A549 treated with ZK216348 at 1 μM for 4 hours (cell line): ENCODE measurements around the gene RANBP10. TPM values are rescaled to one million over a fixed set of nuclear protein-coding genes. Genes with fewer than 3 reads are reported as not detected.

Experiments used
- total RNA-seq: library from RNA; stranded (reverse); fragments of 200-300 nt; extraction: Qiagen RNA extraction; gene quantifications from 5 replicates; pipeline ENCODE4 v1.2.3, GENCODE V29; 2022; ENCODE audit warnings: low read depth

Gene RANBP10
- total RNA-seq = 6.7 to 10.7 TPM (median 9.7 TPM) in 5 replicates

DNA sequence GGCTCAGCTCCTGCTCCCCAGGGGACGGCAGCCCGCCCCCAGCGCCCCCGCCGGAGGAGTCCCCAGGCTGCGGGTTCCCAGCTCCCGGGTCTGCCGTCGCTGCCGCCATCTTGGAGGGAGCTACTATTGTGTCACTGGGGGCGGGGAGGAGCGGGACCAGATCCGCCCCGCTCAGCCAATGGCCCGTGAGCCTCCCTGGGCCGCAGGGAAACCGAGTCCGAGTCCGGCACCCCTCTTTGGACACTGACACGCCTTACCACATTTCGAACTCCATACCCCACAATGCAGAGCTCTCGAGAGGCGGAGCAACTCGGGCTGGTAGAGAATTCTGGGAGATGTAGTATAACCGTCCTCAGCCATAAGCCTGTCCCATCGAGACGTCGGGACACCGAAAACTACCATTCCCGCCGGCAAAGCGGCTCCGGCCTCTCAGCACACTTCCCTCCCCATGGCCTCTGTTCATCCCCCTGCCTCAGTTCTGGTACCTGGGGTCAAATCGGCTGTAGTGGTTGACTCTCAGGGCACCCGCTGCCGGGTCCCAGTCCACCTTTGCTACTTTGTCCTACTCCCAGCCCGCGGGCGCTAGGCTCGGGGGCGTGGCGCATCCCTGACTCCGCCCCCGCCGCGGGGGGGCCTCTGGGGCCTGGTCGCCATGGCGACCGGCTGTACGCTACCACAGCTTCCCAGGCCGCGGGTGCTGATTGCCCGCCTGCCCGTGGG is at the start of gene RANBP10, which contains the start of gene TSNAXIP1:
TSS of gene RANBP10 (minus strand) at position 133 of the 720 bp plus-strand sequence. CDS start at position 109, 24 bp downstream.
TSS of gene TSNAXIP1 (plus strand) at position 462 of the 720 bp plus-strand sequence. CDS start 261 bp downstream, outside the sequence.

DNA sequence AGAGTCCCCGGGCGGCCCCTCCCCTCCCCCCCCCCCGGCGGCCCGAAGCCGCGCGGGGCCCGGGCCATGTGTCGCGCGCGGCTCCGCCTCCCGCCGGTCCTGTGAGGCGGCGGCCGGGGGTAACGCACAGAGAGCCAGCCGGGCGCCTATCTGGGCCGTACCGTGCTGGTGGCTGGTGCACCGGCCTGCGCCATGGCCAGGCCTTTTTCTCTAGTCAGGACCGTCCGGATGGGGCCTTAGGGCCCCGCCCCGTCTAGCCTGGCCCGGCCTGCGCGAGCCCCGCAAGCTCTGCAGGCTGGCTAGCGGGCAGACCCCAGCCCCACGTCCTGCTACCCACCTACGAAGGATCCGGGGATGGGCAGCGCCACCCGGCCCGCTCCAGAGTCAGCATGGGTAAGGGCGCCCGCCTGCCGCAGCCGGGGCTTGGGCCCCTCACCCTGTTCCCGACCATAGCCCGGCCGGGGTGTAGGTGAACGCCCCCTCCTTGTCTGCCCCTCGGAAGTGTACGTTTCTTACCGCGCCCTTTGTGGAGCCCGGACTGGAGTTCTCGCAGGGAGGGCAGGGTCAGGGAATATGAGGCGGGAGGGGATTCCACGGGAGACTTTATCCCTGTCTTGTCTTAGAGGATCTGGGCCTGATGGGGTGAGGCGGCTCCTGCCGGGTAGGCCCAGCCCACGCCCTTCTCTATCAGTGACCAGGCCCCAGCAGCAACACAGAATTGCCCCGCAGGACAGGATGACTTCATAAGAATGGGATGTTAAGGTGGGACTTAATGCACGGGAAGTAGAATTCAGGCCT is 40.9 kb upstream of the RANBP10 start, which contains the start of gene CENPT:
TSS of gene CENPT (minus strand) at position 630 of the 798 bp plus-strand sequence. CDS start 13,834 bp downstream, outside the sequence.

GRCh38 chr16:67846320-67847063 is 40.1 kb upstream of the RANBP10 start, which contains the start of gene NUTF2:
Gene NUTF2 (plus strand): TSS chr16:67846933. CDS start chr16:67865131, 18,198 bp downstream.

GRCh38 chr16:67841816-67842508 is 35.6 kb upstream of the RANBP10 start, which contains the start of gene THAP11:
Gene THAP11 (plus strand): TSS chr16:67842320. CDS start chr16:67842555, 235 bp downstream.

DNA sequence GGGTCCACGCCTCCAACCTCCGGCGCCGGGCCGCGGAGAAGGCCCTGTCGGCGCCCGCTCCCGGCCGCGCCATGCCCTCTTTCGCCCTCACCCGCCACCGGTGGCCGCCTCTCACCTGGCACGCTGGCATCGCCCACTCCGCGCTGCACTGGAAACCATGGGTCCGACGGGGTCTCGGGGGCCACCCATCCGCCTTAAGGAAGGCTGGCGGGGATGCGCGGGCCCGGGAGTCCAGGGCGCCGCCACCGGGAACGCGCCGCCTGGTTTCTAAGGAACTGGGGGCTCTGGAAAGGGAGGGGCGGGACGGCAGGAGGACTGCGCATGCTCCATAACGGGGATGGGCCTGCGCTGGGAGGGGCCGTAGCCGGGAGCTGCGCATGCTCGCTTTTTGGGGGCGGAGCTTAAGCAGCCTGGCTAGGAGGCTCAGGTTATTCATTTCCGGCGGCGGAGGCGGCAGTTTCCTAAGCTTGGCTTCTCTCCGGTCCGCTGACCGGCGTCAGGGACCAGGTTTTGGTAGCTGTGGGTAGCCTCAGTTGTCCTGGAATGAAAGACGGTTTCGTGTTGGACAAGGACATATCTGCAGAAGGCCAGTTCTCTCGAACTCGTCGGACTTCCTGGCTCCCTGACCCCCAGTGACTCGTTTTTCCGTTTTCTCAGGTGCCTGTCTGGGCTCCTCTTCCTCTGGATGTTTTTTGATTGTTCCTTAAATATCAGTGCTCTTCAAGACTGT is 87.1 kb downstream of the RANBP10 start, which contains the start of gene GFOD2:
TSS of gene GFOD2 (minus strand) at position 269 of the 730 bp plus-strand sequence. CDS start 33,601 bp downstream, outside the sequence.

Other genes starting within 250 kb of the RANBP10 start
- 34.2 to 38.7 TPM (median 36.1 TPM) in 5 replicates for gene CTCF, start 244.0 kb downstream of the RANBP10 start, total RNA-seq
- 1.1 to 2.4 TPM (median 2.3 TPM) in 5 replicates for gene CARMIL2, start 161.4 kb downstream of the RANBP10 start, total RNA-seq
- 25.0 to 37.0 TPM (median 35.2 TPM) in 5 replicates for gene ACD, start 146.3 kb downstream of the RANBP10 start, total RNA-seq
- gene PARD6A, start 145.6 kb downstream of the RANBP10 start, total RNA-seq = 1.2 to 2.6 TPM (median 1.8 TPM) in 5 replicates
- gene ENKD1, start 139.8 kb downstream of the RANBP10 start, total RNA-seq = 5.7 to 12.5 TPM (median 9.6 TPM) in 5 replicates
- gene C16orf86, start 139.7 kb downstream of the RANBP10 start, total RNA-seq = 0.45 TPM in 1 of 5 replicates, not detected in the others
- gene GFOD2, start 87.2 kb downstream of the RANBP10 start, total RNA-seq = 14.0 to 18.3 TPM (median 17.5 TPM) in 5 replicates
- 0.32 to 0.86 TPM (median 0.43 TPM) in 5 replicates for gene TSNAXIP1, start 329 bp upstream of the RANBP10 start, total RNA-seq
- 25.2 to 46.3 TPM (median 44.5 TPM) in 5 replicates for gene THAP11, start 35.8 kb upstream of the RANBP10 start, total RNA-seq
- gene NUTF2, start 40.4 kb upstream of the RANBP10 start, total RNA-seq = 230 to 282 TPM (median 237 TPM) in 5 replicates
- gene CENPT, start 41.1 kb upstream of the RANBP10 start, total RNA-seq = 21.4 to 32.5 TPM (median 28.4 TPM) in 5 replicates
- gene EDC4, start 66.5 kb upstream of the RANBP10 start, total RNA-seq = 43.1 to 69.7 TPM (median 65.1 TPM) in 5 replicates
- 0.33 TPM in 1 of 5 replicates, not detected in the others for gene NRN1L, start 78.3 kb upstream of the RANBP10 start, total RNA-seq
- 10.1 to 16.5 TPM (median 14.3 TPM) in 5 replicates for gene PSKH1, start 86.7 kb upstream of the RANBP10 start, total RNA-seq
- 1.0 to 2.5 TPM (median 1.4 TPM) in 5 replicates for gene CTRL, start 125.3 kb upstream of the RANBP10 start, total RNA-seq
- gene PSMB10, start 130.3 kb upstream of the RANBP10 start, total RNA-seq = 34.4 to 55.4 TPM (median 47.8 TPM) in 5 replicates
- gene LCAT, start 137.6 kb upstream of the RANBP10 start, total RNA-seq = 9.0 to 15.1 TPM (median 12.4 TPM) in 5 replicates
- gene SLC12A4, start 162.1 kb upstream of the RANBP10 start, total RNA-seq = 18.1 to 35.6 TPM (median 31.6 TPM) in 5 replicates
- gene DPEP3, start 173.9 kb upstream of the RANBP10 start, total RNA-seq = not detected in 5 replicates
- not detected in 5 replicates for gene DPEP2, start 192.9 kb upstream of the RANBP10 start, total RNA-seq
- gene DPEP2NB, start 209.4 kb upstream of the RANBP10 start, total RNA-seq = not detected in 5 replicates
- 14.9 to 20.1 TPM (median 18.7 TPM) in 5 replicates for gene DDX28, start 216.7 kb upstream of the RANBP10 start, total RNA-seq
- gene DUS2, start 216.7 kb upstream of the RANBP10 start, total RNA-seq = 14.9 to 20.0 TPM (median 16.7 TPM) in 5 replicates